Suppressor macrophage (primary cell): ENCODE results near the gene SANBR.
"Not testable (repeated sequence)": the region's sequence is repeated elsewhere in the genome, so short reads cannot be mapped to it uniquely, and the experiment has no call there.

Experiments used
- DNase-seq, 4 experiments: peaks; one replicate each; pipeline ENCODE4 v3.0.0-alpha.2; 2020 to 2022
- total RNA-seq, 17 experiments: gene quantifications; one replicate each; lab custom pipeline; 2026; ENCODE audit warnings: mixed read lengths in 6 of 17, inconsistent platforms in 3 of 17; lab: John Stamatoyannopoulos, UW

The SANBR gene
- total RNA-seq: 9.9 to 34.9 (median 23.2) reads per million in 17 experiments

GRCh38 chr2:61065714-61066709 is at the start of gene SANBR:
Gene SANBR, plus strand, starts transcription at chr2:61065871. Its CDS starts 4,480 bp downstream, at chr2:61070351.
- peak; percentile 95 to 97 (median 96) for DNase-seq

DNA sequence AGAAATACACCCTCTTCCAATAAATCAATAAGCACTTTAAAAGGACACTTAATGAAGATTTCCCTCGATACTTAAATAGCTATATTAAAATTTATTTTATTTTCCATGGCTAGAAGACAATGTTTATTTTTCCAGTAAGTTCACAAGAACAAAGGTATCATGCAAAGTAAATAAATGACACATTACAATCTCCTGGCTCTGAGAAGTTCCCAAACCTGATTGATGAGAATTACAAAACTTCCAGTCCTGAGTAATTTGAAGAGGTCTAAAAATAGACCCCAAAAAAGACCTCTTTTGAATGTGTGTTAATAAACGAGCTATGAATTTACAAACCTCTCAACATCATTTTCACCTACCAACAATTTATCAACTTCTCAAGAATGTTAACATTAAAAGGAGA is 49.7 kb upstream of the SANBR start:
- no peak for DNase-seq

GRCh38 chr2:61016392-61017002 is 49.2 kb upstream of the SANBR start:
- DNase-seq: no peak

DNA sequence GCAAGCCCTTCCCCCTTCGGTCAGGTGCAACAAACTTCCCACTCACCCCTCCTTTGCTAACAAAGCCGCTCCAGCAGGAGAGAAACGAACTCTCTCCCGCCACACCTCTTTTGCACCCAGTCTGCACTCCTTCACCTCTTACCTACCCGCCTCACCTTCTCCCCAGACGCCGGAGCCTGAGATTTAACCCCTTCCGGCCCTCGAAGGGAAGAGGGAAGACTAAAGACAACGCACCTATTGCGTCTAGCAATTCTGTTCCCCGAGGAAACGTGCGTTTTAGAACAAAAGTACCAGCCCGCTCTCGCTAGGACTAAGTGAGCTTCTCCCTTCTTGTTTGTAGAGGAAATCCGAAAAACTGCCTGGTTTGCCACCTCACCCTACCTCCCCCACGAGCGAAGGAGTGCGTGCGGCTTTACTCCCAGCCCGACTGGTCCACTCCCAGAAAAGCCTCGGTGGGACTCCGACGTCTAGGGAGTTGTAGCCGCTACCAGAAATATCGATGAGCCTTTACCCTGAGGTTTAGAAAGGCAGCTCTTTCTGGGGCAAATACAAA is 48.6 kb upstream of the SANBR start:
- DNase-seq: peak; percentile 75 to 84 (median 78)

- DNase-seq: peak; percentile 65 to 86 (median 75)
Measured at GRCh38 chr2:61017556-61018317, 47.9 kb upstream of the SANBR start, which contains the start of the genes PEX13 and PUS10. Gene PEX13, plus strand, starts transcription at chr2:61017720. Its CDS starts 40 bp downstream, at chr2:61017760. Gene PUS10, minus strand, starts transcription at chr2:61018255. Its CDS starts 6,365 bp downstream, at chr2:61011890.

- DNase-seq: peak in 1 of 4 experiments; percentile 51
Measured at GRCh38 chr2:61018318-61018755, 47.3 kb upstream of the SANBR start.

DNA sequence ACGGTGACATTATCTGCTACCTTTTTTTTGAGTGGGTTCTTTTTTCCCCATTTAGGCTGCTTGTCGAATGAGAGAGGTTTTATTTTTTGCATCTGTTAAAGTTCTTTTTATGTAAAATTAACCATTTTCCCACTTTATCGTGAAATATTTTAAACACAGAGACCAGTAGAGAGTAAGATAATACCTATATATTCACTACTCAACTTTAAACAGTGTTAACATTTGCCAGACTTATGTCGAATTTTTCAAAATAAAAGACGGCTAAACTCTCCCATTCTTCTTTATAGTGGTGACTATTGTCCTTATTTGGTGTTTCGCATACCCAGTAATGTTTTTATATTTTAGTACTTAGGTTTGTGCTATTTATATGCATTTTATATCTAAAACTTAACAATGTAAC is 46.9 kb upstream of the SANBR start:
- no peak for DNase-seq

- no peak for DNase-seq
Measured at GRCh38 chr2:61021228-61021660, 44.4 kb upstream of the SANBR start.

GRCh38 chr2:61023670-61024069 is 42.0 kb upstream of the SANBR start:
- DNase-seq: no peak

DNA sequence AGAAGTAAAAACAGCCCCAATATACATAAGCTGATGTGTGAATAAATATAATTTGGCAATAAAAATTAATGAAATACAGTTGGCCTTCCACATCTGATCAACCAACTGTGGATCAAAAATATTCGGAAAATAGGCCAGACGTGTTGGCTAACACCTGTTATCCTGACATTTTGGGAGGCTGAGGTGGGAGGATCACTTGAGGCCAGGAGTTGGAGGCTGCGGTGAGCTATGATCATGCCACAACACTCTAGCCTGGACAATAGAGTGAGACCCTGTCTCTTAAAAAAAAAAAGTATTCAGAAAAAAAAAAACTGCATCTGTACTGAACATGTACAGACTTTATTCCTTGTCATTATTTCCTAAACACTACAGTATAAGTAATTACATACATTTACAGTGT is 36.1 kb upstream of the SANBR start:
- no peak for DNase-seq

GRCh38 chr2:61034592-61034991 is 31.1 kb upstream of the SANBR start:
- DNase-seq: not testable (repeated sequence)

GRCh38 chr2:61036643-61037042 is 29.0 kb upstream of the SANBR start:
- DNase-seq: not testable (repeated sequence)

GRCh38 chr2:61042807-61043206 is 22.9 kb upstream of the SANBR start:
- DNase-seq: no peak

DNA sequence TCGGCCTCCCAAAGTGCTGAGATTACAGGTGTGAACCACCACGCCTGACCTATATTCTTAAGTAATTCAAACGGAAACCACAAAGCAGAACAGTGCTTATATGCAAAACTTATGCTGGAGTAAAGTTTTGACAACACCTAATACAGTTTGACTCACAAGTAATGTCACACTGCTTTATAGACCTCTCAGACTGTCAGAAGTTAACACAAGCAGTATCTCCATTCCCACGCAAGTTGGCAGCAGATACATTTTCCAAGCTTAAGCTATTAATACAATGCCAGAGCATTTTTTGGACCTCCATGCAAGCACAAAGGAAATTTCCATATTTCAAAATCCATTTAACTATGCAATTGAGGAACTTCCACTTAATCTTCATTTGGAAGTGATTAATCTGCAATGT is 21.0 kb upstream of the SANBR start:
- peak in 2 of 4 experiments; percentile 20 to 35 for DNase-seq

- peak in 3 of 4 experiments; percentile 8 to 32 (median 30) for DNase-seq
Measured at GRCh38 chr2:61045226-61045625, 20.4 kb upstream of the SANBR start.

- peak in 2 of 4 experiments; percentile 33 to 44 for DNase-seq
Measured at GRCh38 chr2:61045999-61046398, 19.7 kb upstream of the SANBR start.

DNA sequence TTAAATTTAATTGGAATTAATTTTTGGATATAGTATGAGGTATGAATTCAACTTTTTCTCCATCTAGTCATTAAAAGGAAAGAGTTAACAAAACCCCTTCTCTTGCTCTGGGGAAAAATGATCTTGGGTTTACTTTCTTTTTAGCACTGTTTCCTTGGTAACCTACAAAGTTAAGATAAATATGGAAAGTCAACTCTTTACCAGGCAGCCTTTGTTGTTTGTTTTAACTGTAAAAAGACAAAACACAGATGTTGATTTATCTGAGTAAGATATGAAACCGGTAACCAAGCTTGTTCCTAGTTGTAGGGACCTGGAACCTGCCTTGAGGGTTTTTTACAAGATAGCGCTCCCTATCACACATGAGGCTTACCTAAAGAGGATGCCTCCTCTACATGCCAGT is 10.1 kb upstream of the SANBR start:
- DNase-seq: no peak

- DNase-seq: no peak
Measured at GRCh38 chr2:61057562-61057961, 8.1 kb upstream of the SANBR start.

DNA sequence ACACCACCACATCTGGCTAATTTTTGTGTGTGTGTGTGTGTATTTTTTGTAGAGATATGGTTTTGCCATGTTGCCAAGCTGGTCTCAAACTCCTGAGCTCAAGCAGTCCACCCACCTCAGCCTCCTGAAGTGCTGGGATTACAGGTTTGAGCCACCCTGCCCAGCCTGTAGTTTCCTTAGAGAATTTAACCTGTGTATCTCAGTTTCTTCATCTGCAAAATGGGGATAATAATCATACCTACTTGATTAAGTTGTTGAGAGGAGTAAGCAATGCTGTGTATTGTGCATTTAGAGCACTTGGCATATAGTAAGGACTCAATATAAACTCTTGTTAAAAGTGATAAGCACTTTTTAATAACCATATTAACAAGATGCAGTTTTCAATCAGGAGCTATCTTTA is 6.3 kb upstream of the SANBR start:
- DNase-seq: no peak

DNA sequence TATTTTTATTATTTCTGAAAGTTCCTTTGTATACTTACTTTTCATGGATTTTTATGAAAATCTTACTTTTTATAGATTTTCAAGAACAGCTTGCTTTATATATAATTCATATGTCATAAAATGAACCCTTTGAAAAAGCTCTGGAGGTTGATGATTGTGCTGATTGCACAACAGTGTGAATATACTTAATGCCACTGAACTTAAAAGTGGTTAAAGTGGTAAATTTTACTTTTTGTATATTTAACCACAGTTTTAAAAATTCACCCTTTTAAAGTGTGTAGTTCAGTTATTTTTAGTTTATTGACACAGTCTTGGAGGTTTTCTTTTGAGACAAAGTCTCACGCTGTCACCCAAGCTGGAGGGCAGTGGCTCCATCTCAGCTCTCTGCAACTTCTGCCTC is 8.4 kb downstream of the SANBR start:
- no peak for DNase-seq

DNA sequence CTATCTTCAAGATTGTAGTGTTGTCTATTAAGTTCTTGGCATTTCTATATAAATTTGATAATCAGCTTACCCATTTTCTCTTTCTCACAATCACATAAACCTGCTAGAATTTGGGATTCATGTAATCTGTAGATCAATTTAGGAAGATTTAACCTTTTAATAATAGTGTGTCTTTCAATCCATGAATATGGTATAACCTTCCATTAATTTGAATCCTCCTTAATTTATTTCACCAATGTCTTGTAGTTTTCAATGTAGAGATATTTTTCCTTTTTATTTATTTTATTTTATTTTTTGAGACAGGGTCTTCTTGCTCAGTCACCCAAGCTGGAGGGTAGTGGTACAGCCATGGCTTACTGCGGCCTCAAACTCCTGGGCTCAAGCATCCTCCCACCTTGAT is 20.2 kb downstream of the SANBR start:
- no peak for DNase-seq

GRCh38 chr2:61089797-61090196 is 24.1 kb downstream of the SANBR start:
- no peak for DNase-seq
